ENCODE measurements around the gene PLXDC1. TPM values are rescaled to one million over a fixed set of nuclear protein-coding genes. Genes with fewer than 3 reads are reported as not detected.

Gene PLXDC1
- total RNA-seq (2022; extraction: Qiagen RNA extraction; ENCODE audit: low read depth): 0.05 to 0.81 TPM (median 0.11 TPM) in 5 replicates

DNA sequence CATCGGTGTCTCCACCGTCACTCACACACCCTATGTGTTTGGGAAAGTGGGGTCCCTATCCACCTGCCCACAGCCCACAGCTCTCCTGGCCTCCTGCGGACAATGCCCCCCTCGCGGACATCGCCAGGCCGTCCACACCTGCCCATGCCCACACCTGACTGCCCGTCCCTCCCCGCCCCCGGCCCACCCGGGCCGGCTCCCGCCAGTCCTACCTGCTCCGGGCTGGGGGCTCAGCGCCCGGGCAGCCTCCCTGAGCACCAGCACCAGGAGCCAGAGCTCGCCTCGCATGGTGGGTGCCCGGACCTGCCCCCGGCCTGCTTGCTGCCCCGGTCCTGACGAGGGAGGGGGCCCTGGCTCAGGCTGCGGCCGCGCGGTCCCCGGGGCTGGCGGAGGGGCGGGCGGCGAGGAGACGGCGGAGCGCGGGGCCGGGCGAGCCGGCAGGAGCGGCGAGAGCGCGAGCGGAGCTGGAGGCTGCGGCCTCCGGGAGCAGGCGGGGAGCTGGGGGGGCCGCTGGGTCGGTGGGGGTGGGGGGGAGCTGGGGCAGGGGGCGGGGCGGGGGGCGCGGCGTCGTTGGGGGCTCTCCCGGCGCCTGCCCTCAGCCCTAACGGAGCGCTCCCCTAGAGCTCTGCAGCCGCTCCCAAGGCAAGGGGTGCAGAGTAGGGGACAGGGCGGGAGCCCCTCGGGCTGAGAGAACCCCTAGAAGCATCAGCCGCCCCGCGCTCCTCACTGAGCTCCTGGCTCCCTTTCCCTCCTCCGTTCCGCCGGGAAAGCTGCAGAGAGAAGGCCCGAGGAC, at the start of gene PLXDC1:
Gene PLXDC1 (minus strand): TSS at position 488 of the 793 bp plus-strand sequence. CDS start 200 bp downstream, at position 288.

GRCh38 chr17:39200070-39200879, 48.8 kb upstream of the PLXDC1 start, which contains the start of gene RPL19:
RPL19 (plus strand) TSS chr17:39200283; CDS start chr17:39200345, 62 bp downstream.

DNA sequence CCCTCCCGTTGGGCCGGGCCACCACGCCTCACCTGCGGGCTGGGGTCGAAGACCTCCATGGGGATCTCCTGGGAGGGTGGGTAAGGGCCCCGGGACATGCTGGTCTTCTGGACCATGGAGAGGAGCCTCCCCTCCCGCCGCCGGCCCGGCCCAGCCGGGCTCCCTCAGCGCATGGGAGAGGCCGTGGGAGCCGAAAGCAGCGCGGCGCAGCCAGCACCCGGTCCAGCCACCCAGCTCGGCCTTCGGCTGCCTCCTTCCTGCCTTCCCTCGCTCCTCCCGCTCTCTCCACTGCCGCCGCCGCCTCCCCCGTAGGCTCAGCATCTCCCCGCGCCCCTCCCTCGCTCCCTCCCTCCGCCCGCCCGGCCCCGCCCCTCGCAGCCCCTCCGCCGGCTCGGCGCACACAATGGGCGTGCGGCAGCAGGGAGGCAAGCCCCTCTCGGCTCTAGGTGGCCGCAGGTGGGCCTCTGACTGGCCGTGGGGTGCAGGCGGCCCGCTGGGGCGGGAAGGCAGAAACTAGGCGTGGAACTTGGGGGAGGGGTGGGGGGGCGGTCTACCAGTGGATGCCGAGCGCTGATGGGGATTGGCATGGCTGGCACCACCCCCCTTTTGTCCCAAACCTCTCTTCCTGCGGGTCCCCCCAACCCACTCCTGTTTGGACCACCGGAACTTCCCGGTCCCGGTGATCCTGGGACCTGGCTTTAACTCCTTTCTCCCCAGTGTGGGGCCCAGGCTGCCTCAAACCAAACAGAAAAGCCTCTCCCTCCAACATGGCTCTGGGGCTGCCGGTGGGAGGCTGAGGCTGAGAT, 46.1 kb upstream of the PLXDC1 start, which contains the start of gene CACNB1:
Gene CACNB1 (minus strand): TSS at position 290 of the 806 bp plus-strand sequence. CDS start 174 bp downstream, at position 116.

GRCh38 chr17:39165841-39166349, 14.5 kb upstream of the PLXDC1 start, which contains the start of gene ARL5C:
ARL5C (minus strand) TSS chr17:39166161; CDS start chr17:39165760, 401 bp downstream.

Other genes starting within 250 kb of the PLXDC1 start
- not detected in 5 replicates for gene FBXO47, start 184.2 kb downstream of the PLXDC1 start, total RNA-seq (2022; extraction: Qiagen RNA extraction; ENCODE audit: low read depth)
- gene ARL5C, start 14.5 kb upstream of the PLXDC1 start, total RNA-seq (2022; extraction: Qiagen RNA extraction; ENCODE audit: low read depth): not detected in 5 replicates
- gene CACNB1, start 46.0 kb upstream of the PLXDC1 start, total RNA-seq (2022; extraction: Qiagen RNA extraction; ENCODE audit: low read depth): 4.2 to 6.1 TPM (median 5.6 TPM) in 5 replicates
- 3,819 to 4,297 TPM (median 4,051 TPM) in 5 replicates for gene RPL19, start 48.6 kb upstream of the PLXDC1 start, total RNA-seq (2022; extraction: Qiagen RNA extraction; ENCODE audit: low read depth)
- gene STAC2, start 74.3 kb upstream of the PLXDC1 start, total RNA-seq (2022; extraction: Qiagen RNA extraction; ENCODE audit: low read depth): 0.09 to 0.22 TPM (median 0.14 TPM) in 5 replicates
- 7.2 to 11.1 TPM (median 9.9 TPM) in 5 replicates for gene FBXL20, start 250.0 kb upstream of the PLXDC1 start, total RNA-seq (2022; extraction: Qiagen RNA extraction; ENCODE audit: low read depth)